HepG2 (cell line): Measurements from ENCODE around the gene TSR1. TPM values are rescaled to one million over a fixed set of nuclear protein-coding genes. Genes with fewer than 3 reads are reported as not detected.

Experiments
- BHLHE40 ChIP-seq: IDR thresholded peaks from 2 replicates; pipeline ENCODE4 v1.6.1; 2011; ENCODE audit warnings: low read length, improper control_type of control experiment
- CC2D1A ChIP-seq: sonication (generic); formaldehyde crosslinking; IDR thresholded peaks from 2 replicates; pipeline ENCODE4 v1.8.1; 2023; ENCODE audit warnings: mild to moderate bottlenecking, missing genetic modification reagents
- CHCHD3 ChIP-seq: sonication (generic); formaldehyde crosslinking; IDR thresholded peaks from 2 replicates; pipeline ENCODE4 v1.8.0; 2022; ENCODE audit warnings: mild to moderate bottlenecking, missing genetic modification reagents, moderate library complexity
- FOSL2 ChIP-seq: sonication (generic); formaldehyde crosslinking; IDR thresholded peaks from 2 replicates; pipeline ENCODE4 v1.4.0; 2020; ENCODE audit warnings: missing genetic modification reagents
- NFE2L1 ChIP-seq: sonication (generic); formaldehyde crosslinking; IDR thresholded peaks from 2 replicates; pipeline ENCODE4 v1.4.0; 2020; ENCODE audit warnings: missing genetic modification reagents, mild to moderate bottlenecking, borderline replicate concordance
- NRL ChIP-seq: sonication (generic); formaldehyde crosslinking; IDR thresholded peaks from 2 replicates; pipeline ENCODE4 v1.5.0; 2020; ENCODE audit warnings: missing genetic modification reagents, mild to moderate bottlenecking, moderate library complexity, borderline replicate concordance
- POLR2AphosphoS2 ChIP-seq: IDR thresholded peaks from 2 replicates; pipeline ENCODE4 v1.6.1; 2011; ENCODE audit warnings: low read depth, low read length, improper control_type of control experiment
- SMARCC2 ChIP-seq: fragments of 450-650 bp; IDR thresholded peaks from 2 replicates; pipeline ENCODE4 v1.6.1; 2017; ENCODE audit warnings: antibody characterized with exemption, mild to moderate bottlenecking
- SP140L ChIP-seq: sonication (generic); formaldehyde crosslinking; IDR thresholded peaks from 2 replicates; pipeline ENCODE4 v1.4.0; 2020; ENCODE audit warnings: missing genetic modification reagents, borderline replicate concordance
- TGIF2 ChIP-seq: IDR thresholded peaks from 2 replicates; pipeline ENCODE4 v1.6.1; 2016; ENCODE audit warnings: control low read depth, missing compliant biosample characterization
- TSC22D2 ChIP-seq: sonication (generic); formaldehyde crosslinking; IDR thresholded peaks from 2 replicates; pipeline ENCODE4 v1.5.1; 2020; ENCODE audit warnings: missing genetic modification reagents, mild to moderate bottlenecking, borderline replicate concordance
- ZNF564 ChIP-seq: sonication (generic); formaldehyde crosslinking; IDR thresholded peaks from 2 replicates; pipeline ENCODE4 v1.8.1; 2023; ENCODE audit warnings: mild to moderate bottlenecking, missing genetic modification reagents
- ZNF629 ChIP-seq: sonication (generic); formaldehyde crosslinking; conservative IDR thresholded peaks from 2 replicates; pipeline ENCODE4 v1.5.0; 2020; ENCODE audit warnings: missing genetic modification reagents
- ZNF761 ChIP-seq: sonication (generic); formaldehyde crosslinking; conservative IDR thresholded peaks from 2 replicates; pipeline ENCODE4 v1.4.0; 2020; ENCODE audit warnings: mild to moderate bottlenecking, missing genetic modification reagents
- ZNF792 ChIP-seq: IDR thresholded peaks from 2 replicates; pipeline ENCODE4 v1.6.1; 2016
- polyA plus RNA-seq, 8 experiments: library from polyadenylated mRNA; depleted of rRNA in 3 of 8; stranded (reverse) in 7 of 8; unstranded in 1 of 8; fragments of >200 nt; fragmentation: Illumina TruSeq in 4 of 8; extraction: Trizol in 4 of 8; gene quantifications; 2 replicates each; pipeline versions ENCODE4 v1.2.1 to v1.2.3, GENCODE V29; 2011 to 2016; ENCODE audit warnings: low read depth in 4 of 8, missing spikeins in 1 of 8, mixed read lengths in 1 of 8; ENCODE audit not compliant: insufficient read depth in 1 of 8
- total RNA-seq, 5 experiments: library from RNA; depleted of rRNA; stranded (reverse); fragments of >200 nt; fragmentation: Illumina TruSeq; extraction: Trizol; gene quantifications; 2 replicates each; pipeline ENCODE4 v1.2.3, GENCODE V29; 2016; ENCODE audit warnings: low read depth in 1 of 5
- TF ChIP-seq, protein P1 (sequence below): sonication (generic); formaldehyde crosslinking; conservative IDR thresholded peaks from 2 replicates; pipeline ENCODE4 v1.8.0; 2022; ENCODE audit warnings: mild to moderate bottlenecking, moderate library complexity, missing genetic modification reagents
- TF ChIP-seq, protein P2 (sequence below): sonication (generic); formaldehyde crosslinking; IDR thresholded peaks from 2 replicates; pipeline ENCODE4 v1.9.0; 2021; ENCODE audit warnings: missing genetic modification reagents, mild to moderate bottlenecking, borderline replicate concordance
- TF ChIP-seq, protein P3 (sequence below): sonication (generic); formaldehyde crosslinking; IDR thresholded peaks from 2 replicates; pipeline ENCODE4 v1.4.0; 2020; ENCODE audit warnings: mild to moderate bottlenecking, missing genetic modification reagents, borderline replicate concordance
- TF ChIP-seq, protein P4 (sequence below): sonication (generic); formaldehyde crosslinking; IDR thresholded peaks from 2 replicates; pipeline ENCODE4 v1.4.0; 2020; ENCODE audit warnings: missing genetic modification reagents

The TSR1 gene
- total and polyA plus RNA-seq, 2 of the 13 experiments (the other 11 are each of a cell fraction or from before 2014, with no cell fraction given), result 7.1 to 65.8 TPM

DNA sequence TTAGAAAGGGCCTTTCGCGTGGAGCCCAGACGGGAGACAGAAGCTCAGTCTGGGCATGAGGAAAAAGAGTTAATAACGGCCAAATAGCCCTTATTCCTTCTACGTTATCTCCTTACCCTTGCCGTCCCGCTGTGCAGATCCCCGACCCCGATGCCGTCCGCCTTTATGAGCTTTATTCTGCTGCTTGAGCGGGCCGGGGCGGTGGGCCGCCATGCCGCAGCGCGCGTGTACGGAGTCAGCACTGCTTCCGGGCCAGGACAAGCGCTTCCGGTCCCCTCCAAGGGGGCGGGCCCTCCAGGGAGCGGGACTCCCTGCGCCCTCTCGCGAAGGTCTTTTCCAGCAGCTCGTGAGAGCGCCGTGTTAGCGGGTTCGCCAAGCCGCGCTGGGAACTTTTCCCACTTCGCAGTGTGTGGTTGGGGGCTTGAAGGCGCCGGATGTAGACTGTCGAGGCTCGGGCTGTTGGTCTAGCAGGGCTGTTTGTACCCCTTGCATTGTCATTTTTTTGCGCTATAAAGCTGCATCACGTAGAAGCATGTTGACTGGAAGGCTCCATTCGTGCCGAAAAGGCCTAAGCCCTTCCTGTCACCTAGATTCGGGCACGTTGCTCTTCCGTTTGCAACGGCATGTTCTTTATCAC is at the start of gene TSR1 (continued):
- TF ChIP-seq, protein P1, sequence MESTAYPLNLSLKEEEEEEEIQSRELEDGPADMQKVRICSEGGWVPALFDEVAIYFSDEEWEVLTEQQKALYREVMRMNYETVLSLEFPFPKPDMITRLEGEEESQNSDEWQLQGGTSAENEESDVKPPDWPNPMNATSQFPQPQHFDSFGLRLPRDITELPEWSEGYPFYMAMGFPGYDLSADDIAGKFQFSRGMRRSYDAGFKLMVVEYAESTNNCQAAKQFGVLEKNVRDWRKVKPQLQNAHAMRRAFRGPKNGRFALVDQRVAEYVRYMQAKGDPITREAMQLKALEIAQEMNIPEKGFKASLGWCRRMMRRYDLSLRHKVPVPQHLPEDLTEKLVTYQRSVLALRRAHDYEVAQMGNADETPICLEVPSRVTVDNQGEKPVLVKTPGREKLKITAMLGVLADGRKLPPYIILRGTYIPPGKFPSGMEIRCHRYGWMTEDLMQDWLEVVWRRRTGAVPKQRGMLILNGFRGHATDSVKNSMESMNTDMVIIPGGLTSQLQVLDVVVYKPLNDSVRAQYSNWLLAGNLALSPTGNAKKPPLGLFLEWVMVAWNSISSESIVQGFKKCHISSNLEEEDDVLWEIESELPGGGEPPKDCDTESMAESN (CRISPR knock-in tag), result peak; percentile 68
- TF ChIP-seq BHLHE40 (peak; percentile 63), NRL (peak; percentile 80), POLR2AphosphoS2 (0 out of 2 replicates have a peak, but pooled peaks have one; percentile 29), CHCHD3 (CRISPR knock-in tag) (peak; percentile 53; the same call in 1 of the 2 replicates), TSC22D2 (CRISPR knock-in tag) (peak; percentile 63; the same call in 1 of the 2 replicates), TGIF2 (CRISPR knock-in tag) (peak; percentile 65), SP140L (peak; percentile 70; the same call in 1 of the 2 replicates), ZNF792 (CRISPR knock-in tag) (no peak), SMARCC2 (no peak), ZNF629 (CRISPR knock-in tag) (peak; percentile 37; the same call in 1 of the 2 replicates), CC2D1A (CRISPR knock-in tag) (peak; percentile 90; the same call in 1 of the 2 replicates), ZNF564 (CRISPR knock-in tag) (peak; percentile 78; the same call in 1 of the 2 replicates), FOSL2 (CRISPR knock-in tag) (peak; percentile 30), NFE2L1 (CRISPR knock-in tag) (peak; percentile 57; the same call in 1 of the 2 replicates), ZNF761 (CRISPR knock-in tag) (peak; percentile 82)
- TF ChIP-seq, protein P2, sequence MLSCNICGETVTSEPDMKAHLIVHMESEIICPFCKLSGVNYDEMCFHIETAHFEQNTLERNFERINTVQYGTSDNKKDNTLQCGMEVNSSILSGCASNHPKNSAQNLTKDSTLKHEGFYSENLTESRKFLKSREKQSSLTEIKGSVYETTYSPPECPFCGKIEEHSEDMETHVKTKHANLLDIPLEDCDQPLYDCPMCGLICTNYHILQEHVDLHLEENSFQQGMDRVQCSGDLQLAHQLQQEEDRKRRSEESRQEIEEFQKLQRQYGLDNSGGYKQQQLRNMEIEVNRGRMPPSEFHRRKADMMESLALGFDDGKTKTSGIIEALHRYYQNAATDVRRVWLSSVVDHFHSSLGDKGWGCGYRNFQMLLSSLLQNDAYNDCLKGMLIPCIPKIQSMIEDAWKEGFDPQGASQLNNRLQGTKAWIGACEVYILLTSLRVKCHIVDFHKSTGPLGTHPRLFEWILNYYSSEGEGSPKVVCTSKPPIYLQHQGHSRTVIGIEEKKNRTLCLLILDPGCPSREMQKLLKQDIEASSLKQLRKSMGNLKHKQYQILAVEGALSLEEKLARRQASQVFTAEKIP (CRISPR knock-in tag), result no peak
- TF ChIP-seq, protein P3, sequence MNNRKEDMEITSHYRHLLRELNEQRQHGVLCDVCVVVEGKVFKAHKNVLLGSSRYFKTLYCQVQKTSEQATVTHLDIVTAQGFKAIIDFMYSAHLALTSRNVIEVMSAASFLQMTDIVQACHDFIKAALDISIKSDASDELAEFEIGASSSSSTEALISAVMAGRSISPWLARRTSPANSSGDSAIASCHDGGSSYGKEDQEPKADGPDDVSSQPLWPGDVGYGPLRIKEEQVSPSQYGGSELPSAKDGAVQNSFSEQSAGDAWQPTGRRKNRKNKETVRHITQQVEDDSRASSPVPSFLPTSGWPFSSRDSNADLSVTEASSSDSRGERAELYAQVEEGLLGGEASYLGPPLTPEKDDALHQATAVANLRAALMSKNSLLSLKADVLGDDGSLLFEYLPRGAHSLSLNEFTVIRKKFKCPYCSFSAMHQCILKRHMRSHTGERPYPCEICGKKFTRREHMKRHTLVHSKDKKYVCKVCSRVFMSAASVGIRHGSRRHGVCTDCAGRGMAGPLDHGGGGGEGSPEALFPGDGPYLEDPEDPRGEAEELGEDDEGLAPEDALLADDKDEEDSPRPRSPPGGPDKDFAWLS (CRISPR knock-in tag), result no peak
- TF ChIP-seq, protein P4, sequence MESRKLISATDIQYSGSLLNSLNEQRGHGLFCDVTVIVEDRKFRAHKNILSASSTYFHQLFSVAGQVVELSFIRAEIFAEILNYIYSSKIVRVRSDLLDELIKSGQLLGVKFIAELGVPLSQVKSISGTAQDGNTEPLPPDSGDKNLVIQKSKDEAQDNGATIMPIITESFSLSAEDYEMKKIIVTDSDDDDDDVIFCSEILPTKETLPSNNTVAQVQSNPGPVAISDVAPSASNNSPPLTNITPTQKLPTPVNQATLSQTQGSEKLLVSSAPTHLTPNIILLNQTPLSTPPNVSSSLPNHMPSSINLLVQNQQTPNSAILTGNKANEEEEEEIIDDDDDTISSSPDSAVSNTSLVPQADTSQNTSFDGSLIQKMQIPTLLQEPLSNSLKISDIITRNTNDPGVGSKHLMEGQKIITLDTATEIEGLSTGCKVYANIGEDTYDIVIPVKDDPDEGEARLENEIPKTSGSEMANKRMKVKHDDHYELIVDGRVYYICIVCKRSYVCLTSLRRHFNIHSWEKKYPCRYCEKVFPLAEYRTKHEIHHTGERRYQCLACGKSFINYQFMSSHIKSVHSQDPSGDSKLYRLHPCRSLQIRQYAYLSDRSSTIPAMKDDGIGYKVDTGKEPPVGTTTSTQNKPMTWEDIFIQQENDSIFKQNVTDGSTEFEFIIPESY, result 0 out of 2 replicates have a peak, but pooled peaks have one; percentile 5
